GM12872 (cell line): ENCODE measurements around the gene MYEF2.

ENCODE experiments used
- TF ChIP-seq, protein P1 (sequence below): IDR thresholded peaks from 3 replicates; pipeline ENCODE4 v1.5.1; 2011; ENCODE audit warnings: low read depth, mild to moderate bottlenecking, low read length, moderate library complexity; ENCODE audit not compliant: insufficient read depth

MYEF2 gene

DNA sequence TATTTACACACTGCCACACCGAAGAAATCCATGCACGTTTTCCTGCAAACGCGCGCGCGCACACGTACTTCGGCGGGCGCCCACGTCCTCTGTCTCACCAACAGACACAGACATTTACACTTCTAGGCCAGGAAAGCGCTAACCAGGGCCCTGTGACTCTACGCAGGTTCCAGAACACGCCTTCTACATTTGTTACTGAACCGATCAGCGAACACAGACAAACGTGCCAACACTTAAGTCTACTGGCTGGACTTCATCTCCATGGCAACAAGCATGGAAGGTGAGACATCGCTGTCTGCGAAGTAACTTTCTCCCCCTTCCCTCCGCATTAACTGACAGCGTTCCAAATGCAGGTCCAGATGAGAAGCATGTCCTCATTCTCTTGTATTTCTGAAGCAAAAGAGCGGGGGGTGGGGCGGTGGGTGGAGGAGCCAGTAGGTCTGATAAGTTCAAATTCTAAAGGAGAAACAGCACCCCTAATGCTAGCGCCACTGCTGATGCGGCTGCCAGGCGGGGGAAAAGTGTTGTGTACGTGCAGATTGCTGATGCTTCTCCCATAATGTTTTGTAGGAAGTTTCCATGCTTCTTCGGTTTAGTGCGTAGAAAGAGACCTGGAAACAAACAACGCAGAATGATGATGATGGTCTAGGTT lies 13.6 kb upstream of the MYEF2 start, which contains the start of gene CTXN2:
CTXN2 (plus strand) TSS at position 92 of the 652 bp plus-strand sequence. CDS start 9,636 bp downstream, outside the sequence.
- TF ChIP-seq, protein P1, sequence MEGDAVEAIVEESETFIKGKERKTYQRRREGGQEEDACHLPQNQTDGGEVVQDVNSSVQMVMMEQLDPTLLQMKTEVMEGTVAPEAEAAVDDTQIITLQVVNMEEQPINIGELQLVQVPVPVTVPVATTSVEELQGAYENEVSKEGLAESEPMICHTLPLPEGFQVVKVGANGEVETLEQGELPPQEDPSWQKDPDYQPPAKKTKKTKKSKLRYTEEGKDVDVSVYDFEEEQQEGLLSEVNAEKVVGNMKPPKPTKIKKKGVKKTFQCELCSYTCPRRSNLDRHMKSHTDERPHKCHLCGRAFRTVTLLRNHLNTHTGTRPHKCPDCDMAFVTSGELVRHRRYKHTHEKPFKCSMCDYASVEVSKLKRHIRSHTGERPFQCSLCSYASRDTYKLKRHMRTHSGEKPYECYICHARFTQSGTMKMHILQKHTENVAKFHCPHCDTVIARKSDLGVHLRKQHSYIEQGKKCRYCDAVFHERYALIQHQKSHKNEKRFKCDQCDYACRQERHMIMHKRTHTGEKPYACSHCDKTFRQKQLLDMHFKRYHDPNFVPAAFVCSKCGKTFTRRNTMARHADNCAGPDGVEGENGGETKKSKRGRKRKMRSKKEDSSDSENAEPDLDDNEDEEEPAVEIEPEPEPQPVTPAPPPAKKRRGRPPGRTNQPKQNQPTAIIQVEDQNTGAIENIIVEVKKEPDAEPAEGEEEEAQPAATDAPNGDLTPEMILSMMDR = no peak

DNA sequence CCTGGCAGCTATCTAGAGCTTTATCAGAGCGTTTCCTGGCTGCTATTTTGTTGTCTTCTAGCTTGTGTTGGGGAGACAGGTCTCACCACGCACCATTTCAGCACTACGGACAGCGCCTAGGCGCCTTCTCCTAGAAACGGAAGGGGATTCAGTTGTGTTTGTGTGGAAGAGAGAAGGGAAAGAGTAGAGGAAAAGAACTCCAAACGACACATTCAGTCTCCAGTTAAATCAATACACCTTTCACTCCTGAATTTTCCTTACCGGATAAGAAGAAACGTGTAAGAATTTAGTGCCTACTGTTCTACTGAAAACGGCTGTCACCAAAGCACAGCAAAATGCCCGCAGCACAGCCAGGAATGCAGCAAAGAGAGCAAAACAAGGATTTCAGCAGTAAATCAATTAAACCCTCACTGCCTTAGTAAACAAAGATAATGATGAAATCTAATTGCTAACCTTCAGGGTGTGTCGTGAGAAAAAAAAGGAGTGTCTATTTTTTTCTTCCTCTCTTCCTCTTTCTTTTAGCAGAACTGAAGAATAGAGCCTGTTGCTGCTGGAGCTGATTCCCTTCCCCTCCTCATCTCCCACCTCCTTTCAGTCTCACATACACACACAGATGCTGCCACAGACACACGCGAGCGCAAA lies 13.0 kb upstream of the MYEF2 start:
- TF ChIP-seq, protein P1 = no peak

DNA sequence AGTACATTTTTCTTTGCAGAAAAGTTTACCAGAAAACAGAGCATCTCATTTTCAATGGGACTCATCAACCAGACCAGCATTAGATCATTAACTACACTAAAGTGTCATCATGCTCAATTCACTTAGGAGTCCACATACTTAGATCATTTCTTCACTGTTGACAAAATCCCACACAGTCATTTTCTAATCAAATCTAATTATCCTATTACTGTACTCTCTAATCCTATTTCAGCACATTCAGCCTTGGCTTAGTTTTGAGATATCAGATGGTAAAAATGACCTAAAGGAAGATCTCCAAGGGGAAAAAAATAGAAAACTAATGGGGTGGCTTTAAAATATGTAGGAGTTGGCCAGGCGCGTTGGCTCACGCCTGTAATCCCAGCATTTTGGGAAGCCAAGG lies 8.2 kb upstream of the MYEF2 start:
- TF ChIP-seq, protein P1 = no peak

DNA sequence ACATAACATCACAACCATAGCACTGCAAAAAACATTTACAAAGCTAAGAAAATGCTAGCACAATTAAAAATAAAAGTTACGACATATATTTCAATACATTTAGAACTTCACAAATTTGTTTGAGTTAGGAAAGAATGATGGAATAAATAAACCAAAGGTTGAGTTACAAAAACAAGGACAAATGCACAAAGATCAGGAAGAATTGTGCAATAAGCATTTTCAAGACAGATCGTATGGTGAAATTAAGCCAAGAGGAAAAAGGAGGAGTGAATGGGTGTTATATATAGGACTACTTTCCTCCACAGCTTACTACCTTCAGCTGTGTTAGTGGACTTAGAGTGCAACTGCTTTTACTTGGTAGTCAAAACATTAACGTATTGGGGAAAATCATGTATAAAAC lies 7.4 kb upstream of the MYEF2 start:
- TF ChIP-seq, protein P1 = no peak

DNA sequence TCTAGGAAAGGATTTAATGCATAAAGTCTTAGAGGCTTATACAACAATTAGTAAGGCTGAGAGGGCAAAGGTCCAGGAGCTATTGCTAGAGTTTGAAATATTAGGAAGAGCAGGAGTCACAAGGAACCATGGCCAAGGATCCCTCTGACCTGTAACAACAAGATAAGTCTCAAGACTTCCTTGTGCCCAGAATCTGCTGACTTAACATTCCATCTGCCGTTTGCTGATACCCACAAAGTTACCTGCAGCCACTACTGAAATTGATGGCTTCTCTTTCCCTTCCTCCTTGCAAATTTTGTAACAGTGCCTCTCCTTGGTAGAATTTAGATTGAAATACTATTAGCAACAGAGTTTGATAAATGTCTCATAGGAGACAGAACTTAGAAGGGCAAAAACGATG lies 4.7 kb upstream of the MYEF2 start:
- TF ChIP-seq, protein P1 = no peak

DNA sequence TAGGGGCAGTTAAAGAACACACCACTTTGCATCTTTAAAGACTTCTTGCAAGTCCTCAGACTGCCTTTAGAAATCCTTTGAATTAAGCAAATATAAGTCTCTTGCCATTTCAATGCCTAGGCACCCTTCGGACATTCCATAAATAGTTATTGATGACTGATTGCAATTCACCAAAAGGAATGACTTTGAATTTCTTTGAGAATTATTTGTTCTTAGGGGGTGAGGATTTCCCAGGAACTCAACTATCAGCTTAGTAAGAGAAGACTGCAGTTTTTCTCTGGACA lies 495 bp upstream of the MYEF2 start:
- TF ChIP-seq, protein P1 = no peak

DNA sequence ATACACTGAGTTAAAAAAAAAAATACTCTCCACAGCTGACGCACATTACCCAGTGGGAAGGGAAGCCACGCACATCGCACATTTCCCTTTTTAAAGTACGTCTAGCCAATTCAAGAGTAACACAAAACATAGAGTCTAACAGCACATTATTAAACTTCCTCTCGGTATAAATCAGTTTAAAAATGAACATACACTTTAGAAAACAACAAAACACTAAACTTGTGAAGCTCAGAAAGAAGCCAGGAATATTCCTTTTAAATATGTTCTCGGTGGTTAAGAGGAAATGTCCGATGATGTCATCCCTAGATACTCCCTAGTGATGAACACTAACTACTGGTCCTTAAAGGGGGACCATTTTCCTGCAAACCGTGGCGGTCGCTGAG lies 721 bp downstream of the MYEF2 start:
- TF ChIP-seq, protein P1 = no peak
